Thoracic aorta (tissue), 2 donors: ENCODE measurements around the gene RAMP1. TPM values are rescaled to one million over a fixed set of nuclear protein-coding genes. Genes with fewer than 3 reads are reported as not detected.

Experiments
- ATAC-seq: fragments of 150-250 bp; one replicate; pipeline ENCODE4 v1.8.0; 2017; ENCODE audit warnings: low read depth; ENCODE audit not compliant: insufficient number of reproducible peaks, low FRiP score
- DNase-seq: peaks from one replicate; pipeline ENCODE4 v3.0.0-alpha.2; 2020; ENCODE audit warnings: low spot score
- H3K27ac ChIP-seq, 2 donors: fragments of 200-600 bp; sonication (generic); 1 replicate in 1 of 2; 2 replicates in 1 of 2; pipeline ENCODE4 v1.5.1; 2016; ENCODE audit warnings: mild to moderate bottlenecking in 2 of 2, moderate library complexity in 2 of 2
- H3K27me3 ChIP-seq: fragments of 200-600 bp; sonication (generic); replicated peaks from 2 replicates; pipeline ENCODE4 v1.6.0; 2016; ENCODE audit warnings: mild to moderate bottlenecking; ENCODE audit not compliant: insufficient read depth
- H3K36me3 ChIP-seq: fragments of 200-600 bp; sonication (generic); one replicate; pipeline ENCODE4 v1.5.1; 2016
- H3K4me1 ChIP-seq, 2 donors: fragments of 200-600 bp; sonication (generic); 1 replicate in 1 of 2; 2 replicates in 1 of 2; pipeline versions ENCODE4 v1.5.1 to v1.6.0; 2016; ENCODE audit warnings: low read depth in 2 of 2, mild to moderate bottlenecking in 1 of 2; ENCODE audit not compliant: control insufficient read depth in 1 of 2
- H3K4me3 ChIP-seq: fragments of 200-600 bp; sonication (generic); 2 replicates; pipeline ENCODE4 v1.5.1; 2016; ENCODE audit warnings: mild to moderate bottlenecking
- H3K9me3 ChIP-seq: fragments of 200-600 bp; sonication (generic); 2 replicates; pipeline ENCODE4 v1.5.1; 2016
- CTCF ChIP-seq: fragments of 200-600 bp; sonication (generic); IDR thresholded peaks from one replicate; pipeline ENCODE4 v1.5.1; 2019; ENCODE audit warnings: antibody characterized with exemption
- total RNA-seq, 2 donors: library from RNA; depleted of rRNA; stranded (reverse); fragments of >200 nt; gene quantifications; one replicate each; pipeline versions ENCODE4 v1.1.0 to v1.2.3, GENCODE V29; 2016

Gene RAMP1
- total RNA-seq, 2 donors from 2014 or later, result 246 to 525 TPM

- Histone ChIP-seq H3K36me3 (no peaks in the 10 kb centered on the region), H3K4me3 (no peak overlapping the region), H3K27ac (no peak overlapping the region), H3K4me1 (no peaks in the 10 kb centered on the region), H3K27me3 (no peaks in the 10 kb centered on the region), H3K9me3 (no peaks in the 10 kb centered on the region)
- ATAC-seq (no peak), DNase-seq (no peak)
- no peak for TF ChIP-seq CTCF
These were observed 39.0 kb upstream of the RAMP1 start for GRCh38 chr2:237820421-237820820.

GRCh38 chr2:237823544-237823943, 35.9 kb upstream of the RAMP1 start:
- DNase-seq, result no peak
- no peaks in the 10 kb centered on the region for H3K27me3 ChIP-seq
- no peaks in the 10 kb centered on the region for H3K4me1 ChIP-seq
- no peak overlapping the region for H3K4me3 ChIP-seq
- no peak overlapping the region for H3K27ac ChIP-seq
- no peaks in the 10 kb centered on the region for H3K9me3 ChIP-seq
- no peaks in the 10 kb centered on the region for H3K36me3 ChIP-seq
- ATAC-seq, result no peak
- TF ChIP-seq CTCF, result no peak

- H3K9me3 ChIP-seq, result no peaks in the 10 kb centered on the region
- no peak for TF ChIP-seq CTCF
- no peak overlapping the region for H3K27ac ChIP-seq
- no peaks in the 10 kb centered on the region for H3K4me1 ChIP-seq
- ATAC-seq, result no peak
- H3K36me3 ChIP-seq, result no peaks in the 10 kb centered on the region
- no peak for DNase-seq
- H3K27me3 ChIP-seq, result no peaks in the 10 kb centered on the region
- H3K4me3 ChIP-seq, result no peak overlapping the region
These were observed 35.3 kb upstream of the RAMP1 start for GRCh38 chr2:237824085-237824484.

- H3K36me3 ChIP-seq, result no peaks in the 10 kb centered on the region
- TF ChIP-seq CTCF, result no peak
These were observed 31.9 kb upstream of the RAMP1 start for GRCh38 chr2:237827421-237827987.

GRCh38 chr2:237830522-237830921, 28.9 kb upstream of the RAMP1 start:
- ATAC-seq, result no peak
- DNase-seq, result no peak
- no peaks in the 10 kb centered on the region for H3K9me3 ChIP-seq
- no peak overlapping the region for H3K4me3 ChIP-seq
- H3K4me1 ChIP-seq, result no peaks in the 10 kb centered on the region
- H3K27ac ChIP-seq, result no peak overlapping the region
- no peak for TF ChIP-seq CTCF
- no peaks in the 10 kb centered on the region for H3K36me3 ChIP-seq
- H3K27me3 ChIP-seq, result no peaks in the 10 kb centered on the region

More at GRCh38 chr2:237827421-237827987, 31.9 kb upstream of the RAMP1 start:
- H3K9me3 ChIP-seq, result no peaks in the 10 kb centered on the region
- H3K4me1 ChIP-seq, result no peaks in the 10 kb centered on the region
- ATAC-seq, result no peak
- no peaks in the 10 kb centered on the region for H3K27me3 ChIP-seq
- DNase-seq, result no peak
- H3K4me3 ChIP-seq, result no peak overlapping the region
- H3K27ac ChIP-seq, result no peak overlapping the region
